Measurements from ENCODE around the gene RBMS1.

DNA sequence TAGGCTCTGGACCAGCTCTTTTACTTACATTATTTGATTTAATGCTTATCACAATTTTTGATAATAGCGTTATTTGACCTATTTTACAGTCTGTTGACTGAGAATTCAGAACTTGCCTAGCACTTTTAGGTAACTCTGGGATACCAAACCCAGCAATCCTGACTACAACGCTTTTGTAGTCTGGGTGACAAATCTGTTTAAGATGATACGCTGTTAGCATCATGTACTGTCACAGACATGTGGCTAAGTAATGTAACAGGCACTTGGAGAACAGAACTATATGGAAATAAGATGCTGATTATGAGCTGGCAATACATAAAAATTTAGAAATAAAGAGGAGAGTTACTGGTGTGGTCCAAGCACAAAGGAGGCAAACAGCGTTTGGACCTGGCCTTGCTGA, 130.6 kb downstream of the RBMS1 start:
- TF ChIP-seq, protein P1, sequence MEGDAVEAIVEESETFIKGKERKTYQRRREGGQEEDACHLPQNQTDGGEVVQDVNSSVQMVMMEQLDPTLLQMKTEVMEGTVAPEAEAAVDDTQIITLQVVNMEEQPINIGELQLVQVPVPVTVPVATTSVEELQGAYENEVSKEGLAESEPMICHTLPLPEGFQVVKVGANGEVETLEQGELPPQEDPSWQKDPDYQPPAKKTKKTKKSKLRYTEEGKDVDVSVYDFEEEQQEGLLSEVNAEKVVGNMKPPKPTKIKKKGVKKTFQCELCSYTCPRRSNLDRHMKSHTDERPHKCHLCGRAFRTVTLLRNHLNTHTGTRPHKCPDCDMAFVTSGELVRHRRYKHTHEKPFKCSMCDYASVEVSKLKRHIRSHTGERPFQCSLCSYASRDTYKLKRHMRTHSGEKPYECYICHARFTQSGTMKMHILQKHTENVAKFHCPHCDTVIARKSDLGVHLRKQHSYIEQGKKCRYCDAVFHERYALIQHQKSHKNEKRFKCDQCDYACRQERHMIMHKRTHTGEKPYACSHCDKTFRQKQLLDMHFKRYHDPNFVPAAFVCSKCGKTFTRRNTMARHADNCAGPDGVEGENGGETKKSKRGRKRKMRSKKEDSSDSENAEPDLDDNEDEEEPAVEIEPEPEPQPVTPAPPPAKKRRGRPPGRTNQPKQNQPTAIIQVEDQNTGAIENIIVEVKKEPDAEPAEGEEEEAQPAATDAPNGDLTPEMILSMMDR (IDR thresholded peaks at IDR 0.05) = no peak
- TF ChIP-seq POLR2A (IDR thresholded peaks at IDR 0.05) = no peak
- no peak for TF ChIP-seq EP300 (IDR thresholded peaks at IDR 0.05)
- TF ChIP-seq POLR2AphosphoS5 (IDR thresholded peaks at IDR 0.05) = no peak

Measured in gastroesophageal sphincter (tissue), 3 donors.